Neural progenitor cell (in vitro differentiated cells): ENCODE data around the gene PCDH9. TPM values are rescaled to one million over a fixed set of nuclear protein-coding genes. Genes with fewer than 3 reads are reported as not detected.

ENCODE experiments used
- DNase-seq: peaks from one replicate; pipeline ENCODE4 v3.0.0-alpha.2; 2016; ENCODE audit warnings: low spot score
- H2AFZ ChIP-seq: fragments of 200-600 bp; sonication (generic); replicated peaks from 2 replicates; pipeline ENCODE4 v1.6.1; 2016; ENCODE audit warnings: antibody characterized with exemption
- H3F3A ChIP-seq: fragments of 200-600 bp; sonication (generic); 2 replicates; pipeline ENCODE4 v1.6.1; 2016; ENCODE audit warnings: antibody characterized with exemption, low read depth
- H3K27ac ChIP-seq: fragments of 200-600 bp; sonication (generic); 2 replicates; pipeline ENCODE4 v1.5.1; 2016; ENCODE audit warnings: mild to moderate bottlenecking
- H3K27me3 ChIP-seq: fragments of 200-600 bp; sonication (generic); 2 replicates; pipeline ENCODE4 v1.6.1; 2016; ENCODE audit warnings: mild to moderate bottlenecking, moderate library complexity
- H3K36me3 ChIP-seq: fragments of 200-600 bp; sonication (generic); 2 replicates; pipeline ENCODE4 v1.5.1; 2016
- H3K4me1 ChIP-seq: fragments of 200-600 bp; sonication (generic); 2 replicates; pipeline ENCODE4 v1.6.1; 2016; ENCODE audit warnings: mixed run types
- H3K4me2 ChIP-seq: fragments of 200-600 bp; sonication (generic); 2 replicates; pipeline ENCODE4 v1.6.1; 2016
- H3K4me3 ChIP-seq: fragments of 200-600 bp; sonication (generic); 2 replicates; pipeline ENCODE4 v1.5.1; 2016
- H3K79me2 ChIP-seq: fragments of 200-600 bp; sonication (generic); 2 replicates; pipeline ENCODE4 v1.6.1; 2016; ENCODE audit warnings: low read depth
- H3K9ac ChIP-seq: fragments of 200-600 bp; sonication (generic); 2 replicates; pipeline ENCODE4 v1.6.1; 2016
- H3K9me3 ChIP-seq: fragments of 200-600 bp; sonication (generic); 2 replicates; pipeline ENCODE4 v1.5.1; 2016; ENCODE audit warnings: low read depth
- H4K20me1 ChIP-seq: fragments of 200-600 bp; sonication (generic); 2 replicates; pipeline ENCODE4 v1.6.1; 2016; ENCODE audit warnings: low read depth
- H3K27ac Mint-ChIP-seq: 3 replicates; pipeline ENCODE4 v1.8.0; 2021; ENCODE audit warnings: mixed read lengths
- H3K27me3 Mint-ChIP-seq: 2 replicates; pipeline ENCODE4 v1.8.0; 2022; ENCODE audit warnings: low read depth, mild to moderate bottlenecking, inconsistent platforms, moderate library complexity, mixed read lengths; ENCODE audit not compliant: insufficient read depth
- H3K36me3 Mint-ChIP-seq: 3 replicates; pipeline ENCODE4 v1.8.0; 2021; ENCODE audit warnings: mixed read lengths
- H3K4me1 Mint-ChIP-seq: 3 replicates; pipeline ENCODE4 v1.8.0; 2021; ENCODE audit warnings: mixed read lengths
- H3K4me3 Mint-ChIP-seq: 3 replicates; pipeline ENCODE4 v1.8.0; 2021; ENCODE audit warnings: mild to moderate bottlenecking, moderate library complexity, mixed read lengths
- H3K9me3 Mint-ChIP-seq: 3 replicates; pipeline ENCODE4 v1.8.0; 2020; ENCODE audit warnings: mixed read lengths
- CTCF ChIP-seq: fragments of 200-600 bp; sonication (generic); IDR thresholded peaks from 2 replicates; pipeline ENCODE4 v1.5.1; 2017; ENCODE audit warnings: antibody characterized with exemption, mild to moderate bottlenecking
- EZH2 ChIP-seq: fragments of 200-600 bp; sonication (generic); IDR thresholded peaks from 2 replicates; pipeline ENCODE4 v1.6.1; 2017; ENCODE audit warnings: antibody characterized with exemption, mild to moderate bottlenecking, moderate library complexity
- EZH2phosphoT487 ChIP-seq: fragments of 200-600 bp; sonication (generic); IDR thresholded peaks from 2 replicates; pipeline ENCODE4 v1.6.1; 2017; ENCODE audit warnings: antibody characterized with exemption
- total RNA-seq: library from RNA; depleted of rRNA; stranded (reverse); fragments of >200 nt; gene quantifications from 2 replicates; pipeline ENCODE4 v1.2.3, GENCODE V29; 2015; ENCODE audit warnings: low replicate concordance

The PCDH9 gene
- total RNA-seq, 1 donor from 2014 or later, result 0.24 TPM

DNA sequence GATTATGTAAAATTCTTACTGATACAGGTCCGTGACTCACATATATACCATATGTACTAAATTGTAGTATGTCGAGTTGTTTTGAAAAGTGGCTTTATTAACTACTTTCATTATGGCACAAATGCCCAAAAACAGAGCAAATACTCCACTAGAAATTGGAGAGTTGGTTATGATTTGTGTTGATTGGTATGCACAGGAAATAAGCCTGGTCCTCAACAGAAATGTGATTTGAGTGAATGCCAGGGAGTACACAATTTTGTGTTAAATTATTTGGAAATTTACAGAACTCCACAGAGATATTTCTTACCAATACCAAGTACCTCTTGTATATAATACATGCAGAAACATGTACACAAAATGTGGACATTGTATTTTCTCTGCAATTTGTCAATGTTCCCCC, 676.7 kb downstream of the PCDH9 start:
- TF ChIP-seq EZH2 (no peak), EZH2phosphoT487 (no peak), CTCF (no peak)
- Histone ChIP-seq H3K9me3 (no peaks in the 10 kb centered on the region), H3K27ac (no peak overlapping the region), H3K36me3 (no peaks in the 10 kb centered on the region), H3K79me2 (no peaks in the 10 kb centered on the region), H3F3A (no peaks in the 10 kb centered on the region), H3K4me2 (no peak overlapping the region), H3K9ac (no peak overlapping the region), H3K4me3 (no peak overlapping the region), H3K27me3 (no peaks in the 10 kb centered on the region), H3K4me1 (no peaks in the 10 kb centered on the region), H4K20me1 (no peaks in the 10 kb centered on the region), H2AFZ (no peak overlapping the region)
- no peaks in the 10 kb centered on the region for H3K27me3 Mint-ChIP-seq
- H3K4me3 Mint-ChIP-seq, result no peak overlapping the region
- DNase-seq, result no peak
- no peak overlapping the region for H3K27ac Mint-ChIP-seq
- no peaks in the 10 kb centered on the region for H3K36me3 Mint-ChIP-seq
- peaks cover 9% of the 10 kb centered on the region for H3K4me1 Mint-ChIP-seq
- H3K9me3 Mint-ChIP-seq, result peaks cover 2% of the 10 kb centered on the region

DNA sequence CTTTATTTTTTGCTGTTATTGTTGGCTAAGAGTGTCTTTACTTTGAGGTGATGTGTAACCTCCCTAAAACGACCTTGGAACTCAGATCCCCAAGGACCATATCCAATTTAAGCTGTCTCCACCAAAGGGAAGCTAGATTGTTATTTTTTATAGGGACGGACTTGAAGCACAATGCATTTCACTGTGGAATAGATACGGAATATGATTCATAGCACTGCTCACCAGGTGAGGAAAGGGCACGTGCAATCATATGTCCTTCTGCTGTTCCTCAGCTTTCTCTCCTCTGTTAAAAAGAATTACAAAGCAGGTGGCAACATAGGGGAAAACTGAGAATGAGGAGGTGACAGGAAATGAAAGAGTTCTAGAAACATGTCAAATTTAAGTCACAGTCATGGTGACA, 679.0 kb downstream of the PCDH9 start:
- no peaks in the 10 kb centered on the region for H3K4me1 ChIP-seq
- no peak overlapping the region for H3K9ac ChIP-seq
- H3K4me3 ChIP-seq, result no peak overlapping the region
- Mint-ChIP-seq H3K4me1 (no peaks in the 10 kb centered on the region), H3K27ac (no peak overlapping the region), H3K4me3 (no peak overlapping the region), H3K9me3 (no peaks in the 10 kb centered on the region), H3K27me3 (no peaks in the 10 kb centered on the region), H3K36me3 (no peaks in the 10 kb centered on the region)
- H3F3A ChIP-seq, result no peaks in the 10 kb centered on the region
- no peaks in the 10 kb centered on the region for H3K79me2 ChIP-seq
- H4K20me1 ChIP-seq, result no peaks in the 10 kb centered on the region
- H3K27me3 ChIP-seq, result no peaks in the 10 kb centered on the region
- no peak overlapping the region for H2AFZ ChIP-seq
- TF ChIP-seq CTCF (no peak), EZH2 (no peak), EZH2phosphoT487 (no peak)
- H3K4me2 ChIP-seq, result no peak overlapping the region
- no peak for DNase-seq
- H3K9me3 ChIP-seq, result no peaks in the 10 kb centered on the region
- H3K27ac ChIP-seq, result no peak overlapping the region
- no peaks in the 10 kb centered on the region for H3K36me3 ChIP-seq

DNA sequence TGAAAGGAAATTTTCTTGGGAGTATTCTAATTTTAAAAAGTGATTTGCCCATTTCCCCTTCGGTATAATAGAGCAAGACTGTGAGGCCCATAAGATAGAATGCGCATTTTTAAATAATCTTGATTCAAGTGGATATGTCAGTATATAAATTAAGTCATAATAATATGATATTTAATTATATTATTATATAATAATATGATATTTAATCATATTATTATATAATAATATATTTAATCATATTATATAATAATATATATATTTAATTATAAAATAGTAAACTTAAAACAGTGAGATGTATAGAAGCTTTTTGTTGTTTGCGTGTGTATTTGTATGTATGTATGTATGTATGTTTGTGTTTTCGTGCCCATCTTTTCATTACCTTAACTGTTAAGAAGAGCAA, 682.5 kb downstream of the PCDH9 start:
- no peak for DNase-seq
- no peak overlapping the region for H3K4me3 ChIP-seq
- Mint-ChIP-seq H3K27me3 (no peaks in the 10 kb centered on the region), H3K4me1 (no peaks in the 10 kb centered on the region), H3K4me3 (no peak overlapping the region), H3K9me3 (no peaks in the 10 kb centered on the region), H3K36me3 (no peaks in the 10 kb centered on the region), H3K27ac (no peak overlapping the region)
- H3K9me3 ChIP-seq, result no peaks in the 10 kb centered on the region
- H3K27ac ChIP-seq, result no peak overlapping the region
- no peak overlapping the region for H2AFZ ChIP-seq
- H3K4me1 ChIP-seq, result no peaks in the 10 kb centered on the region
- no peaks in the 10 kb centered on the region for H3K27me3 ChIP-seq
- TF ChIP-seq CTCF, result no peak
- TF ChIP-seq EZH2, result no peak
- TF ChIP-seq EZH2phosphoT487, result no peak
- no peak overlapping the region for H3K9ac ChIP-seq
- H3F3A ChIP-seq, result no peaks in the 10 kb centered on the region
- H4K20me1 ChIP-seq, result no peaks in the 10 kb centered on the region
- no peak overlapping the region for H3K4me2 ChIP-seq
- H3K36me3 ChIP-seq, result no peaks in the 10 kb centered on the region
- H3K79me2 ChIP-seq, result no peaks in the 10 kb centered on the region
